SHP77 treated with DMSO at 0.1 percent for 48 hours (cell line): ENCODE results near the gene MCF2L.
A peak's percentile ranks its signal among the peaks of the same experiment; 100 is the strongest.

ENCODE experiments used
- DNase-seq: peaks from one replicate; lab custom pipeline; 2025; lab: John Stamatoyannopoulos, UW

Gene MCF2L

DNA sequence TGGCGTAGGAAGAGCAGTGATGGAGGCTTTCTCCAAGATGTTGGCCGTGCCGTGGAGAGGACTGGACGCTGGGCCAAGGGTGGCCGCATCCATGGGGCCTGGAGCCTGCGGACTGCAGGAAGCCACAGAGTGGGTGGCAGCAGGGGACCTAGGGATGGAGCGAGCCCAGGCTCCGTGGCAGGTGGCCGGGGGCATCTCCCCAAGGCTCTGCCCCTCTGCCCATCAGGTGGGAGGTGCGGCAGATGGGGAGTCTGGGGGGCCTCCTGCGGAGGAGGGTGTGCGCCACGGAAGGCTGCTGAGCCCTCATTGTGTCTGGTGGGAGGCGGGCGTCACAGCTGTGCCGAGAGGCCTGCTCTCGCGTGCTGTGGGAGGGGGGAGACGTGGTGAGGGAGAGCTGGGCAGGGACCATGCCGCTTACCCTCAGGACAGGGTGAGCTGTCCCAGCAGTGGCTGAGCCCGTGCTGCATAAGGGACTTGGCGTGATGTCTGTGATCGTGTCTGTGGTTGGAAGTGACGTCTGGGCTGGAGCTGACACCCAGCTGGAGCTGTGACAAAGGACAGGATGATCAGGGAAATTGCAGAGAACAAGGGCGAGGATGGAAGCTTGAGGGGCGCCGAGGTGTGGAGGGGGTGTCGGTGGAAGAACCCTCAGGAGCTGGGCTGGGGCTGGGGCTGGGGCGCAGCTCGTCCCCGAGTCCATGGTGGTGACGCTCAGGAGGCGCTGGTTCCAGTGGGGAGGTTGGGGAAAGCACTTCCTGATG is 13.4 kb downstream of the MCF2L start:
- DNase-seq = no peak

DNA sequence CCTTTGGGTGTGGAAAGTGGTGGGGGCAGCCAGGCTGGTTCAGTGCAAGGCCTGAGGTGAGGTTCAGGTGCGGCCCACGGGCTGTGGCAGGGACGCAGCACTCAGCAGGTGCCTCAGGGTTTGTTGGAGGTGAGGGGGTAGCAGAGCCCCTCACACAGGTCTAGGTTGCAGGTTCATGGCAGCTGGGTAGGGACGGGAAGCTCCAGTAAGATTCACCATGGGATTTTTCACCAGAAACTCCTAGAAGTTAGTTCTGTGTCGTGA is 14.0 kb downstream of the MCF2L start:
- DNase-seq = no peak

DNA sequence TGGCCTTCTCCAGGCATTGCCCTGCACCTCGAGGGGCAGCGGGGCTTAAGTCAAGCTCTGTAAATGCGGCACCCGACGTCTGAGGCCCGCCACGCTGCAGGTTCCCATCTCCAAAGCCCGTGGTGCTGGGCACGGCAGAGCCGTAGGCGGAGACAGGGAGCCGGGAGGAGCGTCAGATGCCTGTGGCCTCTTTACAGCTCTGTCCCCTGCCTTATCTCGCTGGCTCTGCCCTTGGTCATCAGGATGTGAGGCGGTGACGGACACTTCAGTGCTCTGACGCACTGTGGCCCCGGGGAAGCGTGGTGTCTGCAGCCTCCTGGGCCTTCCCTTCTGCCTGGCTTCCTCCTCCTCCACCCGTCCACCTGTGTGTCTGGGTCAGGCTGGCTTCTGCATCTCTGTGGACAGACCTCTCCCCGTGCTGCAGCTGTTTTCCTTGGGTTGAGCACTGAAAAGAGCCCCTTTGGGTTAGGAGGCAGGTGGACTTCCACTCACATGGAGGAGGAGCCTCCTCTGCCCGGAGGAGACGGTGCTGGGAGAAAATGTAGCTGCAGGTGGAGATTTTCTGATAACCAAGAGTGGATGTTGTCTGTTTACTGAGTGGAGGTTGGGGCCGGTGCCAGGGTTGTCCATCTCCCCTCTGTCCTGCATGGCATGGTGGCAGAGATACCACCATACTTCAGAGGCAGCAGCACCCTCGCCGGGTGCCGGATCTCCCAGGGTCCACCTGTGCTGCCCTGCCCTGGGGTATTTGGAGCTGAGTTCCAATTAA is 14.6 kb downstream of the MCF2L start:
- peak; percentile 74 for DNase-seq

DNA sequence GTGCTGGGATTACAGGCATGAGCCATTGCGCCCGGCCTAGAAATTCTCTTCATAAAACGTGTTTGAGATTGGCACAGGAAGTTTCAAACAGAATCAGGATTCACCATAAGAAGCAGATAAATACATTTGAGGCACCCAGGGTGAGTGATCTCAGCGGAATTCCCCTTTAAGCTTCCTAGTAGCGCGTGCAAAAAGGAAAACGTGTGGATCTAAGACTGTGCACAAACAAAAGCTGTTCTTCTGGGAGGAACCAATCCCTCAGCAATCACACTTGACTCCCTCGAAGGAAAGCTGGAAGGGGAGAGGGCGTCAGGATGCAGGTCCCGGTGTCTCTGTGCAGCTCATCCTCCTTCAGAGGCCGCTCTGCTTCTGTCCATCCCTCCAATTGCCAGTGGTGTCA is 15.5 kb downstream of the MCF2L start:
- DNase-seq = no peak

DNA sequence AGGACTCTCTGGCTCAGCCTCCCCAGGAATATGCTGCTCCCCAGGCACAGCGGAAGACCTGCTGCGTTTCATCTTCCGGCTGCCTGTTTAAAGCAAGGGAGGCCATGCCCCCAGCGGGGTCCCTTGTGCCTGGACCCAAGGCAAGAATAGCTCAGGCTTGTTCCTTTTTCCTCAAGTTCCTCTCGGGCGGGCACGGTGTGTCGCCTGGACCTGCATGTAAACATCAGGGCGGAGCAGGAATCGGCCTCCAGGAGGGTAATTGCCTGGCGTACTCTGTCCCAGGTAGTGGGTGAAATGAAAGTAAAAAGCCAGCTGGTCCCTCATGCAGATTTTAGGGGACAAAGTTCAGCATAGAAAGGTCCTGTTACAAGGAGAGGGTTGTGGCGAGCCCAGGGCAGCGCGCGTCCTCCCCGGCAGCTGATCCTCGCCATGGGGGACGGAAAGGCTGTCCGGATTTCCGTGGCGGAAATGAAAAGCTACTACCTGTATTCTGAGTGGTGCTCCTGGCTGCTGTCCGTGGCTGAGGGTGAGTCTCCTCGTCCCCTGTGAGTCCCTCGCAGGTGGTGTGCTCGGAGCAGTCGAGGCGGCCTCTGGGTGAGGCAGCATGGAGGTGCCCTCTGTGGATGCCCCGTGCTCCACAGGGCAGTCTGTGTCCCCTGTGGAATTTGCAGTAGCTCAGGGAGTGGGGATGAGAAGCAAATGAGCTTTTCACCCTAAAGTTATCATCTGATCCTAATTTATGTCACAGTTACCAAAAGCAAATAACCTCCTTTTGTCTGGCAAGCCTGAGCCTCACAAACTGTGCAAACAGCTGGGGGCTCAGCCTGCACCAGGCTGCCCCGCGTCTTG is 16.2 kb downstream of the MCF2L start:
- no peak for DNase-seq

DNA sequence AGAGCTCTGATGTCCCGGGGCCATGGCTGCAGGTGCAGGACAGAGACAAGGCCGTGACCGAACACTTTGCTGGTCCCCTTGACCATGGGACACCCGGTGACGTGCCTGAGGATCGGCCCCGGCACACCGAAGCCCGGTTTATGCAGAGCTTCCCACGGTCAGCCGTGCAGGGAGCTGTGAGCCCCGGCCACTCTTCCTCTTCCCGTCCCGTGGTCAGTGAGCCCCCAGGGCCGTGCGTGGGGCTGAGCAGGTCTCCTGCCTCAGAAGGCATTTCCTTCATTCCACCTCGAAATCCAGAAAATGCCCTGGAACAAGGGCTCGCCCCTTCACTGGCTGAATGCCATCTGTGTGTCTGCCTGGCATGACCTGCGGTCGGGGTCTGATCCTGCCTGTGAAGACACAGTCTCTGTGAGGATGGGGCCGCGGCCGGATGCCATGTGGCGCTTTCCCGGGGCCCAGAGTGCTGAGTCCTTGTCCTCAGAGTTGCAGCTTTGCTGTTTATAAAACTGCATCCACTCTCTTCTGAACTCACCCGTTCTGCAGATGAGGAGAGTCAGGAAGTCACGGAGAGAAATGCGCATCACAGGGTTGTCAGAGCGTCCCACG is 16.9 kb downstream of the MCF2L start:
- DNase-seq = no peak

DNA sequence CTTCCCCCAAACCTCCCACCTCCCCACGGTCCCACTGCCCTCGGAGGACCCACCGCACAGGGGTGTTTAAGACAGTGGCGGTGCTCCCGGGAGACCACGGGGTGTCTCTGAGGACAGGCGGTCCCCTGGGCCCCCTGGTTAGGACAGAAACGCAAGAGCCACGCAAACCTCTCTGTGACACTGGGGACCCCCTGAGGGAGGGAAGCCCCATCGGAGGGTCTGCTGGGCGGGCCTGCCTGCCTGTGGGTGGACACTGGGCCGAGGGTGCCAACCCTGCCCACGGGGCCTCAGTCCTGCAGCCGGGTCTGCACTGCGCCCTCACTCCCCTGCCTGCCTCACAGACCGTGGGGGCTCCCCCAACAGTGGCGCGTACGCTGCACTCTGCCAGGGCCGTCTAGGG is 17.5 kb downstream of the MCF2L start:
- no peak for DNase-seq

DNA sequence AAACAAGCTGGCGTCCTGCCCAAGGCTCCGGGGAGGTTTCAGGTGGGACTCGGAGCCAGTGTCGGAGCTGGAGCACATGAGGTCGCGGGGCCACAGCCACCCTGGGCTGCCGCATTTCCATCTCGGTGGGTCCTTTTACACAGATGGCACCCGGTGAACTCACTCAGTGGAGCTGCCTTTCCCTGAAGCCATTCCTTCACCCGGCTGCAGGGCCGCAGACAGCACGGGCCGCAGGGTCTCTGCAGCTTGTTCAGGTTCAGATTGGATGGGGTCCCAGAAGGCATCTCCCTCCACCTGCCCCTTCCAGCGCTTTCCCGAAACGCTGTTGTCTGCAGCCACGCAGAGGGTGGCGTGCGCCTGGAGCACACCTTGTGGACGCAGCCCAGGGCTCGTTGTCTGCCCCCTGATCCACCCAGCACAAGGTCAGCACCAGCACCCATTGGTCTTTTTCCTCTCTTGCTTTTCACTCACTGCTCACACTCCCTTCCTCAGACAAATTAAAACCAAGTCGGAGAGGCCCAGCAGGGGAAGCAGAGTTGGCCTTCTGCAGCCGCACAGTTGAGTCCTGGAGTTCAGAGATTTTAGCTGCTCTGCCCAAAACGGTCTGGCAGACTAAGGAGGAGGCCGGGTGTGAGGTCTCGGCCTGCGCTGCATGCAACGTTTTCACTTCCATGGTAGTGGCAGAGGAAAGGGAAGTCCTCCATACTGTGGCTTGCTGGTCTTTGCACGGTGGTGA is 18.1 kb downstream of the MCF2L start:
- DNase-seq = no peak

DNA sequence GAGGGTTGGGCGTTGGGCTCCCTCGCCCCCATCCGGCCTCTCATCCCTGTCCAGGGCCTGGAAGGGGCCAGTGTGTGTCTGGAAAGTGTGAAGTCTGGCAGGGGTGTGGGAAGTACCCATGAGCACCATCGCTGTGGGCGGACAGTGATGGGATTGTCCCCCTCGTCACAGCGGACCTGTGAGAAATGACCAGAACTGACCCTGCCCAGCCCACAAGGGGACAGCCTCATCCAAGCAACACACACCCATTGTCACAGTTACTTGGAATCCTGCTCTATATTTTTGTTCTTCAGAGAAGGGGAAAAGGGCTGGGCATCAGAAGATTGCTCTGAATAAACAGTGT is 18.6 kb downstream of the MCF2L start:
- no peak for DNase-seq

DNA sequence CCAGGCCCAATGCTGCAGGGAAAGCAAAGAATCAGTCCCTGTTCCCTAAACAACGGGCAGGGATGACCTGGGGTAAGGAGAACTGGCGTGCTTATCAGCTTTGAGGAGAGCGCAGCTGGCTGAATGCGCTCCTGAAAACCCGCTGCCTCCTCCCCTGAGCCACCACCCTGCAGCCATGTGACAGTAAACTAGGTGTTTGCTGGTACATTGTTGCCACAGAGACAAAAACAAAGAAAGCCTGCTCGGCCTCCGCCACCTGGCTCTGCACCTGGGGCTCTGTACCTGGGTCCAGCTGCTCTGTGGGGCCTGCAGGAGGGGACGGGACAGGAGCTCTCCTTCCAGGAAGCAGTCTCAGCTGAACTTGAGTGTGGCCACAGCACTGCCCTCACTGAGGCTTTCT is 21.8 kb downstream of the MCF2L start:
- peak; percentile 89 for DNase-seq

DNA sequence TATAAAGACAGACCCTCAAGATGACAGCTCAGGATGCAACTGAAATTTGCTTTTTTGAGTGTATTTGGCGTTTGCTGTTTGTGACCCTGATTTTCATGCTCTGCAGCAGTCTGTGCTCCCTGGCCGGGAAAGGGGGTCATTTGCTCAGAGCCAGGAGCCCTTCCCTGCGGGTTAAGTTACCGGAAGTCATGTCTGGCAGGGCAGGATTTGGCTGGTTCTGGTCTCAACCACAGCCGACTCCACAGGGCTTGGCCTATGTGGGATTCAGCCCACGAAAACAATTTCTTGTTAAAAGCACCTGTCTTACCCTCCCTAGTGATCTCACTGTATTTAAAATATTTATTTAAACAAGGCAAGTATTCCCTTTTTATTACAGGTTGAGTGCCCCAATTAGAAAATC is 22.6 kb downstream of the MCF2L start:
- DNase-seq = no peak

DNA sequence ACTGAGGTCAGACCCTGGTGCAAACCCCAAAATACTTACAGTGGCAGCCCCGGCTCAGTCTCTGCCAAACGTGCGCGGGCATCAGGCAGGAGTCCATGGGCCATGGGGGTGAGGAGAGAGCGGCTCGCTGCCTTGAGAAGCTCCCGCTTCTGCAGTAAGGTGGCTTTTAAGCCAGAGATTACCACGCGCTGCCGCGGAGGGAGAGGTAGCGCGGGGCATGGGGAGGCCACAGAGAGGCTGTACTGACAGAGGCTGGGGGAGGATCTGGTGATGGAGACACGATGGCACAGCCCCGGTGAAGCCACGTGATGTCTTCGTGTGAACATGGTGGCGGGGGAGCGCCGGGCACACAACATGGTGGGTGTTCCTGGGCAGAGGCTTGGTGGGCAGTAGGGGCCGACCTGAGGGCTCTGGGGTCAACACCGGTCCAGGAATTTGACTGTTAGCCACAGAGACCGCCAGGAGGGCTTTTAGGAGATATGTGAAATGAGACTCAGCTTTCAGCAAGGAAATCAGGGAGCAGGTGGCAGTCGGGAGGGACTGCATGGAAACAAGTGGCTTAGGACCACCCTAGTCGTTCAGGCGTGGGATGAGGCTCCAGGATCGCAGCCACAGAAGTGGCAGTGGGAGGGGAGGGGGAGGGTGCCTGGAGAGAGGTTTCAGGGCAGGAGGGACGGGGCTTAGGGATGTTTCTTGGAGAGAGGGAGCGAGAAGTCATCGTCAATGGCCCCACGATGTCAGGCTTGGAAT is 24.1 kb downstream of the MCF2L start:
- no peak for DNase-seq

DNA sequence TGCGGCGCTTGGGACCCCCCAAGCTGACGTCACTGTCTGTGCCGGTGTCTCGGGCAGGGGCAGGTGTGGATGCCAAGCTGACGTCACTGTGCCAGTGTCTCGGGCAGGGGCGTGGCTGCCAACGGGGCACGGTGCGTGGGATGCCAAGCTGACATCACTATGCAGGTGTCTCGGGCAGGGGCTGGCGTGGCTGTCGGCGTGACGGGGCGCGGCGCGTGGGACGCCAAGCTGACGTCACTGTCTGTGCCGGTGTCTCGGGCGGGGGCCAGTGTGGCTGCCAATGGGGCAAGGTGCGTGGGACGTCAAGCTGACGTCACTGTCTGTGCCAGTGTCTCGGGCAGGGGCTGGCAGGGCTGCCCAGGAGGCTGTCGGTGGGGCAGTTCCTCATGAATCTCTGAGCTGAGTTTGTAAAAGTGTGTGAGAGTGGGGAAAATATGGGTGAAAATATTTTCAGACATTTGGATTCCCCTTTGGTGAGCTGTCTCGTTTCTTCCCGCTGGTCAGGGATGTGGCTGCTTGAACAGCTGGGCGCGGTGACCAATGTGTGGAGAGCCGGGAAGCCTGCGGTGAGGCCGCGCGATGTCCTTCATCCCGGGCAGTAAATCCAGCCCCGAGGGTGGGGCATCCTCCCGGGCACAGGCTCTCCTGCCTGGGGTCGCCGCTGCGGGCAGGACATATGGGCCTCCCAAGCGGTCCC is 25.2 kb downstream of the MCF2L start:
- DNase-seq = no peak

DNA sequence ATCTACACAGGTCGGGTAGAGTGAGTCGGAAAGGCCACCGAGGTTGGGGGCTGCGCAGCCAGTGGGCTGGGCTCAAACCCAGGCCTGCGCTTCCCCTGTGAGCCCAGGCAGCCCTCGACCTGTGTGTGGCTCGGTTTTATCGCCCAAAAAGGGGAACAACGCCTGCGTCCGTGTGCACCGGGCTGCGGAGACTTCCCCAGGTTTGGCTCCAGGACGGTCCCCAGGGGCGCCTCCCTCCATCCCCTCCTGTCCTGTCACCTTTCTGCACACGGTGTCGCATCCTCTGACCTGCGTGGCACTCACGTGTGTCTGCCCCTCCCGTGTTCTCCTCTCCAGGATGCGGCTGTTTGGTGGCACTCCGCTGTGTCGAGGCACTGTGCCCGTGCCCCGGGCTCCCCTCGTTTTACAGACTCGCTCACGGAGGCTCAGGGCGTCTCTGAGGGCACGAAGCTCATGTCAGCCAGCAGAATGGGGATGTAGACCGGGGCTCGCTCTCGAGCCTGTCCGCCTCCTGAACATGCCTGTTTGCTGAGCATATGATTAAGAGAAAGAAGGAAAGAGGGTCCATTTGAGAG is 25.9 kb downstream of the MCF2L start:
- DNase-seq = no peak

DNA sequence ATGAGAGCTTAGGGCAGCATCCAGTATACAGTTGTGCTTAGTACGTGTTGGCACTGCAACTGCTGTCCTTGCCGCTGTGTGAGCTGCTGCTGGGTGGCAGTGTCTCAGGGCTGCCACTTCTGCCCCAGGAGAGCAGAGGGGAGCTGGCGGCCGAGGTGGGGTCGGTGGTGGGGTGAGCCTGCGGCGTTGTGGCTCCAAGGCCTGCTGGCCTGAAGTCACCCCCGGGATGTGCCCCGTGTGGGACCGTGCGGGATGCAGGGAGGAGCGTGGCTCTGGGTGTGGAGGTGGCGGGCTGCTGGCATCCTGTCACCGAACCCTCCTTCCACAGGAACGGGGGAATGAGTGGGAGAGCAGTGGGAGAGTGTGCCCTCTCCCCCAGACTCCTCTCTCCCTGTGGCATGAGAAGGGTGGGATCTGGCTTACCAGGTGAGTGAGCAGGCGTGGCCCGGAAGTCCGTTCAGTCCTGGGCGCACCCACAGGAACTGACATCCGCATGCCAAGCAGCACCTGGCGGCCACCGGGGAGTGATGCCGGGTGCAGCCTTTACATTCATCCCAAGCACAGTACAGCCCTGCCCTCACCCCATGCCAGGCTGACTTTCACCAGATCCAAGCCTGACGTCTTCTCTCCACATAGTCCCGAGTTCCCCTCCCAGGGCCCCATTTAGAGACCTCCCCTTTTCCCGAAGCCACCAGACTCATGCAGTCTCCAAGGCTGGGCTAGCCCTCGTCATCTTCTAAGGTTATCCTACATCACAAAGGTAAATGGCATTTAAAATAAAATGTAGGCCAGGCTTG is 26.6 kb downstream of the MCF2L start:
- DNase-seq = no peak

DNA sequence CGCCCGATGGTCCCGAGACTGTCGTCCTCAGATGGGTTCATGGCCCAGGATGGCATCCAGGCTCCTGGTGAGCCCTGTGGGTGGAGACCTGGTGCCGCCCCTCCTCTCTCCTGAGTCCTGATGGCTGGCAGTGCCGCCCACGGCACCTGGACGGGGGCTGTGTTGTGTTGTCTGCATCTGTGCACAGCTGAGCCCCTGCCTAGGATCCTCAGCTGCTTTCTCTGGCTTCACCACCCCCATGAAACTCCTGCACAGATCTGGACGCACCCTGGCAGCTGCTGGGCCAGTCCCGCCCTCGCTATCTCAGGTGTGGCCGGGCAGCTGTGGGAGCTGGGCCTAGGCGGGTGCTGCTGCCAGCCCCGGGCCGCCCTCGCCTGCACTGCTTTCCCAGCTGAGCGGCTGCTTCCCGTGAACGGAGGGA is 27.7 kb downstream of the MCF2L start:
- peak; percentile 44 for DNase-seq

DNA sequence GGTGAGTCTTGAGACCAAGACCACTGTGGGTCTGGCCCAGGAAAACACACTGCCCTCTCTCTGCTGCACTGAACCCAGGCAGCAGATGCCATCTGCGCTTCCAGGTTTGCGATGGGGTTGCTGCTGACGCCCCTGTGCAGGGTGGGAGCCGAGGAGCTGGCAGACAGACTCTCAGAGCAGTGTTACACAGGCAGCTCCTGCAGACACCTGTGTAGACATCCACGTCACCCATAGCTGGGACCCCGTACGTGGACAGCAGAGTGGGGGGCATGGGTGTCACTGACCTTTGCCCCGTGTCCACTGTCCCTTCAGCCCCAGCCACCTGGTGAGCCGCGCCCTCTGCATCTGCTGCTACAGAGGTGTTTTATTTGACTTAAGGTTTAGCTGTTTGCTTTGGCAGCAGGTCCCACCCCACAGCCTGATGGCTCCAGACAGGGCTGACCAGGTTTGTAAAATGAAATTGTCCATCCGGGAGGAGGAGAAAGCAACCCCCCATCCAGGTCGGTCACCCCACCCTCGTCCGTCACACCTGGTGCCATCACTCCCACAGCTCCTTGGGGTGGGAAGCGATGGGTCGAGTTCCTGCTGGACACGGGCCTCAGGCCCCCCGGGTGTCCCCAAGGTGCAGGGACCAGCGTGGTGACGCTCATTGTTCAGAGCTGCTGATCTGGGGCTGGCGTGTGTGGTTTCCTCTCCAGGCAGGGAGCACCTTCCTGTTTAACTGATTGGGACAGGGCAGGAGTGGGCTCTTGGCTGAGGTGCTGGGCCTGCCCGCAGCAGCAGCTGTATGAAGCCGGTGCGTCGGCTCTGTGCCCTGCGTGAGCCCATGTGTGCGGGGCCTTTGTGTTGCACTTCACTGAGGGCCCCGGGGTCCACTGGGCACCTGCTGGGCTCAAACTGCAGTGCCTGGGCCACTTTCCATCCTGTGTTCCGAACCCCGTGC is 28.4 kb downstream of the MCF2L start:
- peak; percentile 38 for DNase-seq
